ENCODE results near the gene CDKN2A. TPM values are rescaled to one million over a fixed set of nuclear protein-coding genes. Genes with fewer than 3 reads are reported as not detected.
A peak's percentile ranks its signal among the peaks of the same experiment; 100 is the strongest.

CDKN2A gene
- polyA plus RNA-seq, result 65.1 to 125 TPM (median 65.3 TPM) in 3 replicates
- polyA plus RNA-seq (2011; ENCODE audit: low read depth), result 6.5 TPM
- polyA plus RNA-seq (2011; cell fraction: cytosol; rRNA removed), result 80.4 and 163 TPM in 2 replicates
- 46.8 and 77.8 TPM in 2 replicates for polyA plus RNA-seq (2011; cell fraction: nucleus; rRNA removed)
- 48.9 and 98.0 TPM in 2 replicates for polyA plus RNA-seq (2012; ENCODE audit: low replicate concordance)
- polyA minus RNA-seq, result 7.4 to 19.5 TPM (median 14.6 TPM) in 3 replicates
- polyA minus RNA-seq (2011; cell fraction: cytosol; rRNA and poly(A)+ RNA removed), result 207 TPM
- polyA minus RNA-seq (2011; cell fraction: nucleus; rRNA and poly(A)+ RNA removed), result 23.7 and 31.8 TPM in 2 replicates

- no peaks in the 10 kb centered on the region for H3K9me3 ChIP-seq (ENCODE audit: control insufficient read depth, low read depth, low read length)
- H3K27ac ChIP-seq (ENCODE audit: control insufficient read depth, insufficient read depth, low read length), result peak within 1 kb of the TSS; percentile 88
- peak within 1 kb of the TSS; percentile 84 to 96 (median 91) for H3K4me3 ChIP-seq (ENCODE audit: control insufficient read depth in 2 of 3, extremely low read depth in 1 of 3, insufficient read depth in 2 of 3, low read depth in 1 of 3, low read length in 3 of 3)
- FAIRE-seq (no peak), DNase-seq (ENCODE audit: low read depth, low spot score) (no peak)
- H4K20me1 ChIP-seq (ENCODE audit: control insufficient read depth, extremely low read depth, insufficient read depth, low read length), result no peaks in the 10 kb centered on the region
- dilution Hi-C loops (cut with MboI; ENCODE audit: extremely low pct_ligation_motif_present, low sequenced_read_pairs), result no loop called here
- H3K36me3 ChIP-seq (ENCODE audit: control insufficient read depth in 2 of 2, extremely low read depth in 1 of 2, insufficient read depth in 2 of 2, low read length in 2 of 2), result no peaks in the 10 kb centered on the region
- peak within 1 kb of the TSS; percentile 100 for H2AFZ ChIP-seq (ENCODE audit: control insufficient read depth, low read length)
- H3K4me2 ChIP-seq (ENCODE audit: control insufficient read depth, extremely low read depth, insufficient read depth, low read depth, low read length), result peak within 1 kb of the TSS; percentile 82
- no peaks in the 10 kb centered on the region for H3K27me3 ChIP-seq (ENCODE audit: control insufficient read depth, extremely low read depth, insufficient read depth, low read length)
- no peaks in the 10 kb centered on the region for H3K9me1 ChIP-seq (ENCODE audit: control insufficient read depth, extremely low read depth, insufficient read depth, low read length)
- H3K4me1 ChIP-seq (ENCODE audit: control insufficient read depth, extremely low read depth, insufficient read depth, low read length), result peaks cover 26% of the 10 kb centered on the region
- TF ChIP-seq CTCF (optimal IDR thresholded peaks at IDR 0.05 in 1 of 3, IDR thresholded peaks at IDR 0.05 in 1 of 3, conservative IDR thresholded peaks at IDR 0.05 in 1 of 3; ENCODE audit: extremely low read depth in 1 of 3, insufficient read depth in 2 of 3, low read length in 3 of 3) (peak in 1 of 3 experiments; percentile 48), EZH2 (IDR thresholded peaks at IDR 0.05; ENCODE audit: low read length) (no peak)
- H3K9ac ChIP-seq (ENCODE audit: control insufficient read depth, extremely low read depth, insufficient read depth, low read length), result peak within 1 kb of the TSS; percentile 92
- peaks cover 30% of the 10 kb centered on the region for H3K79me2 ChIP-seq (ENCODE audit: control insufficient read depth, insufficient read depth, low read length)
Observed at GRCh38 chr9:21993893-21994555, at the start of gene CDKN2A. TSS of gene CDKN2A (minus strand) at chr9:21994392.

- Histone ChIP-seq H4K20me1 (ENCODE audit: control insufficient read depth, extremely low read depth, insufficient read depth, low read length) (no peaks in the 10 kb centered on the region), H3K79me2 (ENCODE audit: control insufficient read depth, insufficient read depth, low read length) (no peaks in the 10 kb centered on the region), H2AFZ (ENCODE audit: control insufficient read depth, low read length) (no peak overlapping the region), H3K27ac (ENCODE audit: control insufficient read depth, insufficient read depth, low read length) (no peak overlapping the region), H3K9ac (ENCODE audit: control insufficient read depth, extremely low read depth, insufficient read depth, low read length) (no peak overlapping the region), H3K4me3 (ENCODE audit: control insufficient read depth in 2 of 3, extremely low read depth in 1 of 3, insufficient read depth in 2 of 3, low read depth in 1 of 3, low read length in 3 of 3) (no peak overlapping the region), H3K4me2 (ENCODE audit: control insufficient read depth, extremely low read depth, insufficient read depth, low read depth, low read length) (no peak overlapping the region), H3K4me1 (ENCODE audit: control insufficient read depth, extremely low read depth, insufficient read depth, low read length) (peaks cover 40% of the 10 kb centered on the region), H3K27me3 (ENCODE audit: control insufficient read depth, extremely low read depth, insufficient read depth, low read length) (no peaks in the 10 kb centered on the region), H3K9me1 (ENCODE audit: control insufficient read depth, extremely low read depth, insufficient read depth, low read length) (no peaks in the 10 kb centered on the region), H3K9me3 (ENCODE audit: control insufficient read depth, low read depth, low read length) (no peaks in the 10 kb centered on the region), H3K36me3 (ENCODE audit: control insufficient read depth in 2 of 2, extremely low read depth in 1 of 2, insufficient read depth in 2 of 2, low read length in 2 of 2) (no peaks in the 10 kb centered on the region)
- DNase-seq (ENCODE audit: low read depth, low spot score) (no peak), FAIRE-seq (no peak)
- no peak for TF ChIP-seq EZH2 (IDR thresholded peaks at IDR 0.05; ENCODE audit: low read length)
- no peak for TF ChIP-seq CTCF (optimal IDR thresholded peaks at IDR 0.05 in 1 of 3, IDR thresholded peaks at IDR 0.05 in 1 of 3, conservative IDR thresholded peaks at IDR 0.05 in 1 of 3; ENCODE audit: extremely low read depth in 1 of 3, insufficient read depth in 2 of 3, low read length in 3 of 3)
- dilution Hi-C loops (cut with MboI; ENCODE audit: extremely low pct_ligation_motif_present, low sequenced_read_pairs), result loop anchor here (25.0 kb wide), 1 partner anchor 193 kb away; no protein-coding TSS in a partner anchor
Observed at GRCh38 chr9:22043928-22044327, 49.7 kb upstream of the CDKN2A start.
